Left forelimb (tissue), 1 donor: ENCODE measurements around the gene CMSS1.

Experiments
- DNase-seq: peaks from one replicate; pipeline ENCODE4 v3.0.0-alpha.2; 2018; ENCODE audit warnings: low spot score

Gene CMSS1

GRCh38 chr3:99960123-99960878, 142.6 kb downstream of the CMSS1 start:
- no peak for DNase-seq

DNA sequence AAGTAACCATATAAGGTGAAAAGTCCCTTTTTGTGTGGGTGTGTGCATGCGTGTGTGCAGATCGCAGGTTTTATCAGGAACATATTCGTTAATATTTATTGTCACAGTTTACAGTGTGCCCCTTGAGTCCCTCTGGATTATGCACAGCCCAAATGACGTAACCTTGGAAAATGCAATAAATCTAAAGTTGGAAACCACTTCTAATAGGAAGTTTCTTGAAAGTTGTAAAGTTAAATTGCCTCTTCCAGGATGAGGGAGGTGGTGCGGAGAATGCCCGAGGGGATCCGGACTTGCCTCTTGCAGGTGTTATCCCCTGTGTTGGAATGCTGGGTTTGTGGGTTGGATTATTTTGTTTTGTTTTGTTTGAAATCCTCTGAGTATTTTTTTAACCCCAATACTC, 143.3 kb downstream of the CMSS1 start:
- DNase-seq: no peak

- no peak for DNase-seq
Measured at GRCh38 chr3:99961756-99962515, 144.3 kb downstream of the CMSS1 start.

DNA sequence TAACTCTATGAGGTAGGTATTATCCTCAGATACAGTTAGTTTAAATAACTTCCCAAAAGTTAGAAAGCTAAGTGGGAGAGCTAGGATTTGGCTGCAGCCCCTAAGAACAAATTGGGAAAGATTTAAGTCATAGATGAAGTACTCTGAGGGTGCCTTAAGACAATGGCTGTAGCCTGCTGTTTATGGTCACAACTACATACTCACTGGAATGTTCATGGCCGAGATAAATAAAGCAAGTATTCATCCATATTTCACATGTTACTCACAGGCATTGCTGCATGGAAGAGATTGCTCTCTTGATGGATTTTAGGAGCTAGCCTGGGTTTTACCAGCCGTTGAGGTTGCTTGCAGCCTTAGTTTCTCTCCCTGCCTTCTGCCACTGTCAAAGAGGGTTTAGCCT, 145.0 kb downstream of the CMSS1 start:
- DNase-seq: no peak

GRCh38 chr3:99965077-99965476, 147.4 kb downstream of the CMSS1 start:
- no peak for DNase-seq

GRCh38 chr3:99965681-99966408, 148.2 kb downstream of the CMSS1 start:
- no peak for DNase-seq

DNA sequence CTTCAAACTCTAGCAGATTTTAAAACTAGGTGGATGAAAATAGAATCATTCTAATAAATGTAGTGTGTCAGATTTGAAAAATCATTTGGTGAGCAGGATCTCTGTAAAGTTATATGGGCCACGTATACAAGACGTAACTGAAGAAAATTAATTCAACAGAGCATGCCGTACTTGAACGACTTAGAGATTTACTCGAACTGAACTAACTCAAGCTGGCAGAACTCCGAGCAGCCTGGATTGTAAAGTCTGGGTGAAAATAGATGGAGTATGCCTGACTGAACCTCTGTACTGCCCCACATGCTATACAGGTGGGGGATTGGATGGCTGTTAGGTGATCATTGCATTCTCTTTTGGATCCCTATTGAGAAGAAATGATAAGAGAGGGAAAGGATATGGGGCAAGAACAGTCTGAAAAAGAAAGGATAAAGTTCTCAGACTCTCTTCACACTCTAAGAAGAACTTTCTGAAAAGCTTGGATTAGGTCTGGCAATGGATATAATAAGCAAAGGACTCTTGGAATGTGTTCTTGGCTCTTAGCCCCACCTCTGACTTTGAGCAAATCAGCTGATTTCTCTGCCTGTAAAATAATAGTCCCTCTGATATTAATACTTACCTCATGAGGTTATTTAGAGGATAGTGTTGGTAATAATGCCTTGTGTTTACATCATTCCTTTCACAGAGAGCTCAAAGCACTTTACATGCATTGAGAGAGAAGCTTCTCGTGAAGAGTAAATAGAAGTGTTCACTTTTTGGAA, 149.2 kb downstream of the CMSS1 start:
- no peak for DNase-seq

DNA sequence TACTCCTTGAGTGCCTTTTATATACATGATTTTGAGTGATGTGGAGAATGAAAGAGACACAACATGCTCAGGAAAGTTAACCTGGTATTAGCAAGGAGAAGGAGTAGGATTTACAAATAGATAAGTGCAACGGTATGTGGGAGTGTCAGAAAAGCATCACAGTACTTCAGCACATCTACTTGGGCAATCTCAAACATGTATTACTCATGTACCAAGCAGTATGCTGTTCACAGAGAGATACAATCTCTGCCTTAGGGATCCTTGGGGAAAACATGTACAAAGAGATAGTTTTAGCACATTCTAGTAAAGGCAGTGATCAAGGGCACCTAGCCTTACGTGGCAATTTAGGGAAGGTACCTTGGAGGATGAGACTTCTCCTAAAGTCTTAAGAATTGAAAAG, 150.1 kb downstream of the CMSS1 start:
- DNase-seq: no peak

- DNase-seq: no peak
Measured at GRCh38 chr3:99969136-99969535, 151.5 kb downstream of the CMSS1 start.

- no peak for DNase-seq
Measured at GRCh38 chr3:99970198-99970597, 152.5 kb downstream of the CMSS1 start.

GRCh38 chr3:99971761-99972160, 154.1 kb downstream of the CMSS1 start:
- no peak for DNase-seq

- DNase-seq: no peak
Measured at GRCh38 chr3:99972380-99973104, 154.9 kb downstream of the CMSS1 start.

GRCh38 chr3:99974989-99975388, 157.3 kb downstream of the CMSS1 start:
- DNase-seq: no peak

GRCh38 chr3:99976584-99976983, 158.9 kb downstream of the CMSS1 start:
- DNase-seq: no peak

GRCh38 chr3:99978221-99978620, 160.6 kb downstream of the CMSS1 start:
- DNase-seq: no peak

GRCh38 chr3:99980606-99981005, 162.9 kb downstream of the CMSS1 start:
- DNase-seq: no peak

- no peak for DNase-seq
Measured at GRCh38 chr3:99981138-99981537, 163.5 kb downstream of the CMSS1 start.

GRCh38 chr3:99982650-99983049, 165.0 kb downstream of the CMSS1 start:
- DNase-seq: no peak

GRCh38 chr3:99984139-99984538, 166.5 kb downstream of the CMSS1 start:
- no peak for DNase-seq

- DNase-seq: no peak
Measured at GRCh38 chr3:99984668-99985067, 167.0 kb downstream of the CMSS1 start.

GRCh38 chr3:99990179-99990578, 172.5 kb downstream of the CMSS1 start:
- no peak for DNase-seq
